ENCODE measurements around the gene ABTB2.

The ABTB2 gene

GRCh38 chr11:34284811-34285481 is 72.9 kb downstream of the ABTB2 start:
- TF ChIP-seq CTCF (conservative IDR thresholded peaks at IDR 0.05; ENCODE audit: low read depth, low read length) = no peak
- no peak overlapping the region for H3K4me3 ChIP-seq (ENCODE audit: low read length)
- no peak for DNase-seq (ENCODE audit: low read depth)

- TF ChIP-seq CTCF (conservative IDR thresholded peaks at IDR 0.05; ENCODE audit: low read depth, low read length) = no peak
- H3K4me3 ChIP-seq (ENCODE audit: low read length) = no peak overlapping the region
- no peak for DNase-seq (ENCODE audit: low read depth)
Observed at GRCh38 chr11:34284156-34284555, 73.7 kb downstream of the ABTB2 start.

GRCh38 chr11:34280945-34281872 is 76.6 kb downstream of the ABTB2 start:
- DNase-seq (ENCODE audit: low read depth) = no peak
- no peak for TF ChIP-seq CTCF (conservative IDR thresholded peaks at IDR 0.05; ENCODE audit: low read depth, low read length)
- H3K4me3 ChIP-seq (ENCODE audit: low read length) = no peak overlapping the region

- no peak for TF ChIP-seq CTCF (conservative IDR thresholded peaks at IDR 0.05; ENCODE audit: low read depth, low read length)
- H3K4me3 ChIP-seq (ENCODE audit: low read length) = no peak overlapping the region
- no peak for DNase-seq (ENCODE audit: low read depth)
Observed at GRCh38 chr11:34278693-34279297, 79.0 kb downstream of the ABTB2 start.

- DNase-seq (ENCODE audit: low read depth) = no peak
- no peak for TF ChIP-seq CTCF (conservative IDR thresholded peaks at IDR 0.05; ENCODE audit: low read depth, low read length)
- no peak overlapping the region for H3K4me3 ChIP-seq (ENCODE audit: low read length)
Observed at GRCh38 chr11:34278175-34278574, 79.6 kb downstream of the ABTB2 start.

- no peak for TF ChIP-seq CTCF (conservative IDR thresholded peaks at IDR 0.05; ENCODE audit: low read depth, low read length)
- DNase-seq (ENCODE audit: low read depth) = no peak
- no peak overlapping the region for H3K4me3 ChIP-seq (ENCODE audit: low read length)
Observed at GRCh38 chr11:34277171-34277570, 80.6 kb downstream of the ABTB2 start.
